Stimulated activated CD8-positive, alpha-beta memory T cell treated with anti-CD3 and anti-CD28 coated beads, Interleukin-4, amount 100 ng/mL, for 24 hours (primary cell): Measurements from ENCODE around the gene FRY.

Experiments used
- DNase-seq: peaks from one replicate; pipeline ENCODE4 v3.0.0-alpha.2; 2020; ENCODE audit warnings: low read depth

The FRY gene

GRCh38 chr13:32086791-32087441, 55.3 kb downstream of the FRY start:
- no peak for DNase-seq

DNA sequence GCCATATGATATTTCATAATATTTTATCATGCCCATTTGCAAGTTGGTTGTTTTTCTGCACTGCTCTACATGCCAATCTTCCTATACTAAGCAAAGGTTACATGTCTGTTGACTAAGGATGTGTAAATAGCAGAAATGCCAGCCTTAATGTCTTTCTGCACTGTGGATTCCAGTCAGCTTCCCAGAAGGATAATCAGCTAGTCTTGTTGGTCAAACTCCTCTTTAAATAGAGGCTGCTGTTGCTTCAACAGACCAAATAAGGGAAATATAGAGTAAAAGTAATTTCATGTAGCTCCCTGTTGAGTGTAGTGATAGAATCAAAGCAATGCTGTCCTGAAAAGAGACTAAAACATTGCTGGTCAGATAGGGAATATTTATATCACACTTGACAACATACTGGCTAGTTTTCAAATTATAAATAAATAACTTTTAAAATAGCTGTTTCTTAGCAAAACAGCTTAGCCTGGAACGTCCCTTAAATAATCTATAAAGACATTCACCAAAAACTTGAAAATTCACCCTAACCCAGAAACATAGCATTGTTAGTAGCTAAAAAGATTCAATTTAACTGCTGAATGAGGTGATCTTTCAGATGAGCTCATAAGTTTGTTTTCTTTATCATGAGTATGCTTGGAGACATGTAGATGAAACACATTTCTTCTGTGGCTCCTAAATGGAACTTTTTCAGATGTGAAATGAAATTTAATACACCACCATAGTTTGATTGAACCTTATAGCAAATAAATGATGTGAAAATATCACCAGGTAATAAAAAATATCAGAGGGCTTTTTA, 56.6 kb downstream of the FRY start:
- DNase-seq, result no peak

- DNase-seq, result no peak
These were observed 60.9 kb downstream of the FRY start for GRCh38 chr13:32092496-32092895.

GRCh38 chr13:32093006-32093405, 61.4 kb downstream of the FRY start:
- DNase-seq, result no peak

DNA sequence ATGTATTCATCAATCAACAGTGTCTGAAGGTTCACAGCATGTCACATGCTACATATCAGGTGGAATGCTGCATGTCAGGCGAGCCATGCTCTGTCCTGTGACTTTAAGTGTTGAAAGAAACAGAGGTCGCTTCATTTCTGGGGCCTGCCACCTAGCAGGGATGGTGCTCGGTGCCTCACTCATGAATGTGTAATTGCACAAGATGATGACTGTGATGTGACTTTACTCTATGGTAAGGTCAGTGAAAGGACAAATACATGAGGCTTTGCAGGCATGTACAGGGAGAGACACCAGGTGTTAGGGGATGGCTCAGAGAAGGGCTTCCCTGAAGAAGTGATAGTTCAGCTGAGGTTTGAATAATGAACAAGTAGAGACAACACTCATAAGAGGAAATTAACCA, 66.7 kb downstream of the FRY start:
- DNase-seq, result no peak

GRCh38 chr13:32105653-32106313, 74.2 kb downstream of the FRY start:
- DNase-seq, result no peak

DNA sequence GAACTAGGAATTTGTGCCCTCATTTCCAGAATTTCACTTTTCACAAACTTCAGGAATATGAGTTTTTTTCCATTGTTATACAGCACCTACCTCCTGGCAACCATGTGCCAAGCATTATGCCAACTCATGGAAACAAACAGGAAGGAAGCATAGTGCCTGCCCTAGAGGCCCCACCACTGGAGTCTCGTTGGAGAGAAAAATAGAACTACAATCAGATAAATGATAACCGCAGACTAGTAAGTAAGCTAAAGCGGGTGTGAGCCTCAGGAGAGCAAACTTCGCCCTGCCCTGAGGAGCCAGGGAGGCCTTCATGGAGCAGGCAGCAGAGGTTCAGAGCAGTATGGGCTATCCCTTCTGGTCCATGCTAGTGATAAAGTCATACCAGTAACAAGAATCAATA, 75.9 kb downstream of the FRY start:
- DNase-seq, result no peak

- DNase-seq, result no peak
These were observed 76.4 kb downstream of the FRY start for GRCh38 chr13:32107973-32108372.

DNA sequence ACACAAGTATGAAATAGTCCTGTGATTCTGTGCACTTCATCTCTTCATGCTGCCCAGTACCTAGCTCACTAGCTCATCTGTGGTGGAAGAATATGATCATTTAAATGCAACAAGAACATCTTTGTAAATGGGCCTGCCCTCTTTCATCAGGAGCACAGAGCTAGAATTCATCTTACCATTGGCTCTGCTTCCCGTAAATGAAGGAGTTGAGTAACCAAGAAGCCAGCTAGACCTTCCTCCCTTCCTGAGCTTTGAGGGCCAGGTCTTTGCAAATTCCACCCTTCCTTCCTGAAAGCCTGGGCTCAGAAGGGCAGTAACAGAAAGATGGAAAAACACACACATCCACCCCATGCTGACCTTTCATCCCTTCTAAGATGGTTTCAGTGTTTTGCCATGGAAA, 82.0 kb downstream of the FRY start:
- DNase-seq, result no peak

- DNase-seq, result no peak
These were observed 82.8 kb downstream of the FRY start for GRCh38 chr13:32114284-32114950.

DNA sequence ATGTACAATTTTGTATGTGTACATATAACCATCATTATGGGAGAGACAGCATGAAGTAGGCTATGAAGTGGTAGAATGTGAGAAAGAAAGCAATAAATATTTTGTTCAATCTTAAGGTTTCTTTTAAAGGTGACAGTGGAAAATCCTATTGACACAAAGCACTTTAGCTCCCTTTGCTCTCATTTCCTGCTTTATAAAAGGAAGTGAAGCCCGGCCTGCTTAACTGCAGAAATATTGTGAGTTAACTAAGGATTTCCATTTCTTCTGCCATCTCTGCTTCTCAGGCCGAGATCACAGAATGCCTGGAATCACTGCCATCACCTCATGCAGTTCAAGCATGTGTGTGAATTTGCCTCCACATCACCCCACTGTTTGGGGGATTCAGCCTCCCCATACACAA, 83.5 kb downstream of the FRY start:
- DNase-seq, result no peak

GRCh38 chr13:32116210-32116609, 84.6 kb downstream of the FRY start:
- DNase-seq, result no peak

- no peak for DNase-seq
These were observed 85.4 kb downstream of the FRY start for GRCh38 chr13:32117001-32117400.

GRCh38 chr13:32117701-32118100, 86.1 kb downstream of the FRY start:
- no peak for DNase-seq

DNA sequence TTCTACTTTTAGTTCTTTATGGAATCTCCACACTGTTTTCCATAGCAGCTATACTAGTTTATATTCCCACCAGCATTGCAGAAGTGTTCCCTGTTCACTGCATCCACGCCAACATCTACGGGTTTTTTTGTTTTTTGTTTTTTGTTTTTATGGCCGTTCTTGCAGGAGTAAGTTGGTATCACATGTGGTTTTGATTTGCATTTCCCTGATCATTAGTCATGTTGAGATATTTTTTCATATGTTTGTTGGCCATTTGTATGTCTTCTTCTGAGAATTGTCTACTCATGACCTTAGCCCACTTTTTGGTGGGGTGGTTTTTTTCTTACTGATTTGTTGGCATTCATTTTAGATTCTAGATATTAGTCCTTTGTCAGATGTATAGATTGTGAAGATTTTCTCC, 89.7 kb downstream of the FRY start:
- DNase-seq, result no peak

- DNase-seq, result no peak
These were observed 93.2 kb downstream of the FRY start for GRCh38 chr13:32124743-32125142.

DNA sequence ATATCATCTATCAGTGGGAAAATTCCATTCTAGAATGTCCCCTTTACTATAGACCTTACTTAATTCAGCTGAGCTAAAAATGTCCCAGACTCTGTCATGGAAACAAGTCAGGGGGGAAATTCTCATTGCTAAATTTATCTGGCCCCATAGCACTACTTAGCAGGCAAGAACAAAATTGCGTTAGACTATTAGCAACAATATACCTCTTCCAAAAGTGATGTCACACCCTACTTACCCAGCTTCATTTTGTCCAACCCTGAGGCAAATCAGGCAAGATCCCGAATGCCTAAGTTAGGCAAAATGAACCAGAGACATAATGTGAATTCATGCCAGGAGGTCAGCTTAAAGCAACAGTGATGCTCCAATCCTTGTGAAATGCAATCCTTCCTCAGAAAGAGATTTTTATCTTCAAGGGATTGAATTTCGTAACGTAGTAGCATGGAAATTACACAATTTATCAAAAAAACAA, 93.7 kb downstream of the FRY start:
- DNase-seq, result no peak

DNA sequence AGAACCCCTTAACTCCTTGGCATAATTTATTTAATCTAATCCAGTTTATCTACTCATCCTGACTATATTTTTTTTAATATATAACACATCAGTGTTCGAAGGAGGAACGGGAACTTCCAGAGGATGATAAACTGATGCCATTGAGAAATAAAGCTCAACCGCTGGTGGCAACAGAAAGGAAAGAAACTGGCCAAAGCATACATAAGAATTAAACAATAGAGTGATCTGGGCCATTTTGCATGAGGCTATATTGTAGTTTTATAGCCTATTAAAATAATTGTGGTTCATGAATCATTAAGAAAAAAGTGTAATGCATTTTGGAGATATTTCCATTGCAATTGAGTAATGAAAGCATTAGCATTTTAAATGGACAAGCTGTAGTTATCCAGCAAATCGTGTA, 94.2 kb downstream of the FRY start:
- DNase-seq, result no peak

DNA sequence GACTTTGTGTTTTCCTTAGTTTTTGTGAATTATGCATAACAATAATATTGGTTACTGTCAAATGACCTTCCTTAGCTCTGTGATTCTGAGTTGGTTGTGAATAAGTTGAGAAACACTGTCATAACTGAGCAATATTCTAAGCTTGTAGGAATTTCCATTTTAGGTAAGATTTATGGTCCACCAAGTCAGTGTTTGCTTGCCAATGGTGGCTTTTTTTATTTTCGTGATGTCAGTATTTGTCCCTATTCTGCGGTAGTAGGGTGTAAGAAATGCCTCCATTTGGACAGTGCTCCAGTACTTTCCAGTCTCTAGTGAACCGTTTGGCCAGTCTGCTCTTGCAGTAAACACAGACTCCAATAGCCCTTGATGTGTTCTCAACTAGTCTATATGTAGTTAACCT, 94.7 kb downstream of the FRY start:
- DNase-seq, result no peak

DNA sequence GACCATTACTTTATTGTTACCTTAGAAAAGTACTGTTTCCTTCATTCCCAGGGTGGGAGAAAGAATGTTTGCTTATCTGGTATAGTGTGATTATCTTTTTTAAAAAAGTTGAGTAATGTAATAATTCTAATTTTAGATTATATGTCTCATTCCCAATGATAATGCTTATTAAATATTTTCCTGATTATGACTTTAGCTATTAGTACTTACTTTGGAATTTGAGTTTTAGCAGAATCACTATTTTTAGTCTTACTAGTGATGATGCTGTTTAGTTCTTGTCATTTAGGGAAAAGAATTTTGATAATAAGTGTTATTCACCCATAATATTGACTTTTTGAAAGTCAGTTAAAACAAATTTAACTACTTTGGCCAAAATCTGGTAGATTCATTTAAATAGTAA, 95.2 kb downstream of the FRY start:
- no peak for DNase-seq

- no peak for DNase-seq
These were observed 96.1 kb downstream of the FRY start for GRCh38 chr13:32127691-32128090.

- DNase-seq, result no peak
These were observed 102.9 kb downstream of the FRY start for GRCh38 chr13:32134241-32135055.
